GM23338 (cell line): ENCODE results near the gene MUC16. TPM values are rescaled to one million over a fixed set of nuclear protein-coding genes. Genes with fewer than 3 reads are reported as not detected.

Source experiments
- ATAC-seq: fragments of 200-7000 bp; cut with Tn5 transposase; 3 replicates; pipeline ENCODE4 v1.9.1; 2020
- DNase-seq: peaks from one replicate; pipeline ENCODE4 v3.0.0-alpha.2; 2015; ENCODE audit warnings: low spot score
- H2AFZ ChIP-seq: fragments of 200-600 bp; sonication (generic); 2 replicates; pipeline ENCODE4 v1.8.0; 2016; ENCODE audit warnings: antibody characterized with exemption, mild to moderate bottlenecking, moderate library complexity
- H3F3A ChIP-seq: fragments of 200-600 bp; sonication (generic); replicated peaks from 2 replicates; pipeline ENCODE4 v1.8.0; 2017; ENCODE audit warnings: antibody characterized with exemption, mixed run types, low read depth
- H3K27ac ChIP-seq: fragments of 200-600 bp; sonication (generic); 2 replicates; pipeline ENCODE4 v1.6.1; 2016; ENCODE audit warnings: low read depth
- H3K27me3 ChIP-seq: fragments of 200-600 bp; sonication (generic); 2 replicates; pipeline ENCODE4 v1.8.0; 2016; ENCODE audit warnings: mild to moderate bottlenecking, mixed run types, moderate library complexity; ENCODE audit not compliant: insufficient read depth
- H3K36me3 ChIP-seq: fragments of 200-600 bp; sonication (generic); 2 replicates; pipeline ENCODE4 v1.8.0; 2016; ENCODE audit warnings: mild to moderate bottlenecking; ENCODE audit not compliant: insufficient read depth
- H3K4me1 ChIP-seq: fragments of 200-600 bp; sonication (generic); 2 replicates; pipeline ENCODE4 v1.8.0; 2016; ENCODE audit warnings: mild to moderate bottlenecking, moderate library complexity; ENCODE audit not compliant: insufficient read depth
- H3K4me2 ChIP-seq: fragments of 200-600 bp; sonication (generic); 2 replicates; pipeline ENCODE4 v1.7.1; 2017; ENCODE audit warnings: mixed run types
- H3K4me3 ChIP-seq: fragments of 200-600 bp; sonication (generic); 2 replicates; pipeline ENCODE4 v1.6.1; 2016; ENCODE audit warnings: mixed run types
- H3K79me2 ChIP-seq: fragments of 200-600 bp; sonication (generic); replicated peaks from 2 replicates; pipeline ENCODE4 v1.8.0; 2017; ENCODE audit warnings: mild to moderate bottlenecking; ENCODE audit not compliant: insufficient read depth
- H3K9me2 ChIP-seq: fragments of 200-600 bp; sonication (generic); 2 replicates; pipeline ENCODE4 v1.8.0; 2017; ENCODE audit not compliant: insufficient read depth
- H4K20me1 ChIP-seq: fragments of 200-600 bp; sonication (generic); replicated peaks from 2 replicates; pipeline ENCODE4 v1.8.0; 2017; ENCODE audit warnings: mild to moderate bottlenecking; ENCODE audit not compliant: insufficient read depth
- H3K27ac Mint-ChIP-seq: 2 replicates; pipeline ENCODE4 v1.8.0; 2020; ENCODE audit warnings: inconsistent platforms, mild to moderate bottlenecking, moderate library complexity, mixed read lengths
- H3K27me3 Mint-ChIP-seq: 3 replicates; pipeline ENCODE4 v1.8.0; 2022; ENCODE audit warnings: low read depth, mild to moderate bottlenecking, moderate library complexity, mixed read lengths, inconsistent platforms; ENCODE audit not compliant: insufficient read depth, poor library complexity
- H3K36me3 Mint-ChIP-seq: 3 replicates; pipeline ENCODE4 v1.8.0; 2021; ENCODE audit warnings: low read depth, mild to moderate bottlenecking, inconsistent platforms, moderate library complexity, mixed read lengths
- H3K4me1 Mint-ChIP-seq: 3 replicates; pipeline ENCODE4 v1.8.0; 2020; ENCODE audit warnings: mild to moderate bottlenecking, inconsistent platforms, mixed read lengths
- H3K4me3 Mint-ChIP-seq: 3 replicates; pipeline ENCODE4 v1.8.0; 2021; ENCODE audit warnings: moderate library complexity, mild to moderate bottlenecking, inconsistent platforms, mixed read lengths
- H3K9me3 Mint-ChIP-seq: 3 replicates; pipeline ENCODE4 v1.8.0; 2020; ENCODE audit warnings: moderate library complexity, mild to moderate bottlenecking, inconsistent platforms, mixed read lengths
- CREB1 ChIP-seq: fragments of 250-450 bp; sonication (Bioruptor Pico); IDR thresholded peaks from 2 replicates; pipeline ENCODE4 v1.5.0; 2020; ENCODE audit warnings: low read depth, mild to moderate bottlenecking, moderate library complexity
- EZH2 ChIP-seq: fragments of 200-600 bp; sonication (generic); IDR thresholded peaks from one replicate; pipeline ENCODE4 v1.8.0; 2017; ENCODE audit warnings: antibody characterized with exemption, mild to moderate bottlenecking, low read depth; ENCODE audit not compliant: unreplicated experiment
- EZH2phosphoT487 ChIP-seq: fragments of 200-600 bp; sonication (generic); IDR thresholded peaks from one replicate; pipeline ENCODE4 v1.8.1; 2018; ENCODE audit warnings: antibody characterized with exemption; ENCODE audit not compliant: unreplicated experiment
- JUNB ChIP-seq: IDR thresholded peaks from one replicate; pipeline ENCODE4 v1.6.1; 2016; ENCODE audit warnings: antibody characterized with exemption; ENCODE audit not compliant: unreplicated experiment
- NANOG ChIP-seq: IDR thresholded peaks from 2 replicates; pipeline ENCODE4 v1.6.1; 2016; ENCODE audit warnings: antibody characterized with exemption, borderline replicate concordance
- POLR2AphosphoS5 ChIP-seq: IDR thresholded peaks from 2 replicates; pipeline ENCODE4 v1.6.1; 2016; ENCODE audit warnings: antibody characterized with exemption, low read depth
- STAT1 ChIP-seq: IDR thresholded peaks from one replicate; pipeline ENCODE4 v1.6.1; 2016; ENCODE audit warnings: antibody characterized with exemption; ENCODE audit not compliant: unreplicated experiment
- ZNF114 ChIP-seq: fragments of 250-450 bp; sonication (Bioruptor Pico); IDR thresholded peaks from 2 replicates; pipeline ENCODE4 v1.5.0; 2020; ENCODE audit warnings: mild to moderate bottlenecking, moderate library complexity
- ZNF331 ChIP-seq: fragments of 250-450 bp; sonication (Bioruptor Pico); IDR thresholded peaks from 2 replicates; pipeline ENCODE4 v1.5.0; 2020; ENCODE audit warnings: low read depth, mild to moderate bottlenecking, moderate library complexity
- polyA plus RNA-seq: library from polyadenylated mRNA; unstranded; fragments of >200 nt; fragmentation: Nextera tagmentation; extraction: Ambion mirVana; gene quantifications from 2 replicates; pipeline ENCODE4 v1.2.1, GENCODE V29; 2016
- total RNA-seq: library from RNA; depleted of rRNA; stranded (reverse); fragments of >200 nt; shearing (Covaris generic); gene quantifications from 2 replicates; pipeline ENCODE4 v1.2.3, GENCODE V29; 2014
- TF ChIP-seq, protein P1 (sequence below): IDR thresholded peaks from 2 replicates; pipeline ENCODE4 v1.6.1; 2016; ENCODE audit warnings: antibody characterized with exemption
- TF ChIP-seq, protein P2 (sequence below): IDR thresholded peaks from one replicate; pipeline ENCODE4 v1.6.1; 2018; ENCODE audit warnings: antibody characterized with exemption; ENCODE audit not compliant: unreplicated experiment
- TF ChIP-seq, protein P3 (sequence below), 2 experiments: fragments of 200-600 bp in 1 of 2; sonication (generic) in 1 of 2; conservative IDR thresholded peaks; 2 replicates each; pipeline versions ENCODE4 v1.5.1 to v1.6.1; 2016 to 2017; ENCODE audit warnings: antibody characterized with exemption in 2 of 2, low read depth in 2 of 2, mild to moderate bottlenecking in 2 of 2, moderate library complexity in 1 of 2
- TF ChIP-seq, protein P4 (sequence below): fragments of 250-450 bp; sonication (Bioruptor Pico); IDR thresholded peaks from 2 replicates; pipeline ENCODE4 v1.5.0; 2020; ENCODE audit warnings: mild to moderate bottlenecking, moderate library complexity

Gene MUC16
- total and polyA plus RNA-seq, 2 experiments from 2014 or later: 0.06 to 0.42 TPM

DNA sequence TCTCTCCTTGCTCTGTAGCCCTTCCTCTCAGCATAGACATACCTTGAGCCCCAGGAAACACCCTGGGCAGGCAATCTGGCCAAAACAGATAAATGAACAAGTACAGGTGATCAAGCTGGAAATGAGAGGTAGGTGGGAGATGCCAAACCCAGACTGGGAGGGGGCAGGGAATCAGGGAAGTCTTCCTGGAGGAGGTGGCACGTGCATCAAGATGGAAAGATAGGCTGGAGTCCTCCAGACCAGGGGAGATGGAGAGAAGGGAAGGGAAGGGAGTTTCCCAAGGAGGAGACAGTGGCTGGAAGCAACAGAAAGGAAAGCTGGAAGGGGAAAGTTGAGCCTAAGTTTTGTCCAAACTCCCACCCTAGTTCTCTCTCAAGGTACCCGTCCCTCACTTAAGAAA is 1.7 kb upstream of the MUC16 start:
- TF ChIP-seq NANOG (no peak), STAT1 (no peak), CREB1 (CRISPR knock-in tag) (no peak), ZNF331 (CRISPR knock-in tag) (no peak), JUNB (no peak), EZH2 (no peak), ZNF114 (no peak), POLR2AphosphoS5 (no peak), EZH2phosphoT487 (no peak)
- TF ChIP-seq, protein P1, sequence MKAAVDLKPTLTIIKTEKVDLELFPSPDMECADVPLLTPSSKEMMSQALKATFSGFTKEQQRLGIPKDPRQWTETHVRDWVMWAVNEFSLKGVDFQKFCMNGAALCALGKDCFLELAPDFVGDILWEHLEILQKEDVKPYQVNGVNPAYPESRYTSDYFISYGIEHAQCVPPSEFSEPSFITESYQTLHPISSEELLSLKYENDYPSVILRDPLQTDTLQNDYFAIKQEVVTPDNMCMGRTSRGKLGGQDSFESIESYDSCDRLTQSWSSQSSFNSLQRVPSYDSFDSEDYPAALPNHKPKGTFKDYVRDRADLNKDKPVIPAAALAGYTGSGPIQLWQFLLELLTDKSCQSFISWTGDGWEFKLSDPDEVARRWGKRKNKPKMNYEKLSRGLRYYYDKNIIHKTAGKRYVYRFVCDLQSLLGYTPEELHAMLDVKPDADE: no peak
- TF ChIP-seq, protein P2, sequence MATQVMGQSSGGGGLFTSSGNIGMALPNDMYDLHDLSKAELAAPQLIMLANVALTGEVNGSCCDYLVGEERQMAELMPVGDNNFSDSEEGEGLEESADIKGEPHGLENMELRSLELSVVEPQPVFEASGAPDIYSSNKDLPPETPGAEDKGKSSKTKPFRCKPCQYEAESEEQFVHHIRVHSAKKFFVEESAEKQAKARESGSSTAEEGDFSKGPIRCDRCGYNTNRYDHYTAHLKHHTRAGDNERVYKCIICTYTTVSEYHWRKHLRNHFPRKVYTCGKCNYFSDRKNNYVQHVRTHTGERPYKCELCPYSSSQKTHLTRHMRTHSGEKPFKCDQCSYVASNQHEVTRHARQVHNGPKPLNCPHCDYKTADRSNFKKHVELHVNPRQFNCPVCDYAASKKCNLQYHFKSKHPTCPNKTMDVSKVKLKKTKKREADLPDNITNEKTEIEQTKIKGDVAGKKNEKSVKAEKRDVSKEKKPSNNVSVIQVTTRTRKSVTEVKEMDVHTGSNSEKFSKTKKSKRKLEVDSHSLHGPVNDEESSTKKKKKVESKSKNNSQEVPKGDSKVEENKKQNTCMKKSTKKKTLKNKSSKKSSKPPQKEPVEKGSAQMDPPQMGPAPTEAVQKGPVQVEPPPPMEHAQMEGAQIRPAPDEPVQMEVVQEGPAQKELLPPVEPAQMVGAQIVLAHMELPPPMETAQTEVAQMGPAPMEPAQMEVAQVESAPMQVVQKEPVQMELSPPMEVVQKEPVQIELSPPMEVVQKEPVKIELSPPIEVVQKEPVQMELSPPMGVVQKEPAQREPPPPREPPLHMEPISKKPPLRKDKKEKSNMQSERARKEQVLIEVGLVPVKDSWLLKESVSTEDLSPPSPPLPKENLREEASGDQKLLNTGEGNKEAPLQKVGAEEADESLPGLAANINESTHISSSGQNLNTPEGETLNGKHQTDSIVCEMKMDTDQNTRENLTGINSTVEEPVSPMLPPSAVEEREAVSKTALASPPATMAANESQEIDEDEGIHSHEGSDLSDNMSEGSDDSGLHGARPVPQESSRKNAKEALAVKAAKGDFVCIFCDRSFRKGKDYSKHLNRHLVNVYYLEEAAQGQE: no peak
- TF ChIP-seq, protein P3, sequence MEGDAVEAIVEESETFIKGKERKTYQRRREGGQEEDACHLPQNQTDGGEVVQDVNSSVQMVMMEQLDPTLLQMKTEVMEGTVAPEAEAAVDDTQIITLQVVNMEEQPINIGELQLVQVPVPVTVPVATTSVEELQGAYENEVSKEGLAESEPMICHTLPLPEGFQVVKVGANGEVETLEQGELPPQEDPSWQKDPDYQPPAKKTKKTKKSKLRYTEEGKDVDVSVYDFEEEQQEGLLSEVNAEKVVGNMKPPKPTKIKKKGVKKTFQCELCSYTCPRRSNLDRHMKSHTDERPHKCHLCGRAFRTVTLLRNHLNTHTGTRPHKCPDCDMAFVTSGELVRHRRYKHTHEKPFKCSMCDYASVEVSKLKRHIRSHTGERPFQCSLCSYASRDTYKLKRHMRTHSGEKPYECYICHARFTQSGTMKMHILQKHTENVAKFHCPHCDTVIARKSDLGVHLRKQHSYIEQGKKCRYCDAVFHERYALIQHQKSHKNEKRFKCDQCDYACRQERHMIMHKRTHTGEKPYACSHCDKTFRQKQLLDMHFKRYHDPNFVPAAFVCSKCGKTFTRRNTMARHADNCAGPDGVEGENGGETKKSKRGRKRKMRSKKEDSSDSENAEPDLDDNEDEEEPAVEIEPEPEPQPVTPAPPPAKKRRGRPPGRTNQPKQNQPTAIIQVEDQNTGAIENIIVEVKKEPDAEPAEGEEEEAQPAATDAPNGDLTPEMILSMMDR (conservative IDR thresholded peaks at IDR 0.05; ENCODE audit: low read depth in 2 of 2): no peak
- TF ChIP-seq, protein P4, sequence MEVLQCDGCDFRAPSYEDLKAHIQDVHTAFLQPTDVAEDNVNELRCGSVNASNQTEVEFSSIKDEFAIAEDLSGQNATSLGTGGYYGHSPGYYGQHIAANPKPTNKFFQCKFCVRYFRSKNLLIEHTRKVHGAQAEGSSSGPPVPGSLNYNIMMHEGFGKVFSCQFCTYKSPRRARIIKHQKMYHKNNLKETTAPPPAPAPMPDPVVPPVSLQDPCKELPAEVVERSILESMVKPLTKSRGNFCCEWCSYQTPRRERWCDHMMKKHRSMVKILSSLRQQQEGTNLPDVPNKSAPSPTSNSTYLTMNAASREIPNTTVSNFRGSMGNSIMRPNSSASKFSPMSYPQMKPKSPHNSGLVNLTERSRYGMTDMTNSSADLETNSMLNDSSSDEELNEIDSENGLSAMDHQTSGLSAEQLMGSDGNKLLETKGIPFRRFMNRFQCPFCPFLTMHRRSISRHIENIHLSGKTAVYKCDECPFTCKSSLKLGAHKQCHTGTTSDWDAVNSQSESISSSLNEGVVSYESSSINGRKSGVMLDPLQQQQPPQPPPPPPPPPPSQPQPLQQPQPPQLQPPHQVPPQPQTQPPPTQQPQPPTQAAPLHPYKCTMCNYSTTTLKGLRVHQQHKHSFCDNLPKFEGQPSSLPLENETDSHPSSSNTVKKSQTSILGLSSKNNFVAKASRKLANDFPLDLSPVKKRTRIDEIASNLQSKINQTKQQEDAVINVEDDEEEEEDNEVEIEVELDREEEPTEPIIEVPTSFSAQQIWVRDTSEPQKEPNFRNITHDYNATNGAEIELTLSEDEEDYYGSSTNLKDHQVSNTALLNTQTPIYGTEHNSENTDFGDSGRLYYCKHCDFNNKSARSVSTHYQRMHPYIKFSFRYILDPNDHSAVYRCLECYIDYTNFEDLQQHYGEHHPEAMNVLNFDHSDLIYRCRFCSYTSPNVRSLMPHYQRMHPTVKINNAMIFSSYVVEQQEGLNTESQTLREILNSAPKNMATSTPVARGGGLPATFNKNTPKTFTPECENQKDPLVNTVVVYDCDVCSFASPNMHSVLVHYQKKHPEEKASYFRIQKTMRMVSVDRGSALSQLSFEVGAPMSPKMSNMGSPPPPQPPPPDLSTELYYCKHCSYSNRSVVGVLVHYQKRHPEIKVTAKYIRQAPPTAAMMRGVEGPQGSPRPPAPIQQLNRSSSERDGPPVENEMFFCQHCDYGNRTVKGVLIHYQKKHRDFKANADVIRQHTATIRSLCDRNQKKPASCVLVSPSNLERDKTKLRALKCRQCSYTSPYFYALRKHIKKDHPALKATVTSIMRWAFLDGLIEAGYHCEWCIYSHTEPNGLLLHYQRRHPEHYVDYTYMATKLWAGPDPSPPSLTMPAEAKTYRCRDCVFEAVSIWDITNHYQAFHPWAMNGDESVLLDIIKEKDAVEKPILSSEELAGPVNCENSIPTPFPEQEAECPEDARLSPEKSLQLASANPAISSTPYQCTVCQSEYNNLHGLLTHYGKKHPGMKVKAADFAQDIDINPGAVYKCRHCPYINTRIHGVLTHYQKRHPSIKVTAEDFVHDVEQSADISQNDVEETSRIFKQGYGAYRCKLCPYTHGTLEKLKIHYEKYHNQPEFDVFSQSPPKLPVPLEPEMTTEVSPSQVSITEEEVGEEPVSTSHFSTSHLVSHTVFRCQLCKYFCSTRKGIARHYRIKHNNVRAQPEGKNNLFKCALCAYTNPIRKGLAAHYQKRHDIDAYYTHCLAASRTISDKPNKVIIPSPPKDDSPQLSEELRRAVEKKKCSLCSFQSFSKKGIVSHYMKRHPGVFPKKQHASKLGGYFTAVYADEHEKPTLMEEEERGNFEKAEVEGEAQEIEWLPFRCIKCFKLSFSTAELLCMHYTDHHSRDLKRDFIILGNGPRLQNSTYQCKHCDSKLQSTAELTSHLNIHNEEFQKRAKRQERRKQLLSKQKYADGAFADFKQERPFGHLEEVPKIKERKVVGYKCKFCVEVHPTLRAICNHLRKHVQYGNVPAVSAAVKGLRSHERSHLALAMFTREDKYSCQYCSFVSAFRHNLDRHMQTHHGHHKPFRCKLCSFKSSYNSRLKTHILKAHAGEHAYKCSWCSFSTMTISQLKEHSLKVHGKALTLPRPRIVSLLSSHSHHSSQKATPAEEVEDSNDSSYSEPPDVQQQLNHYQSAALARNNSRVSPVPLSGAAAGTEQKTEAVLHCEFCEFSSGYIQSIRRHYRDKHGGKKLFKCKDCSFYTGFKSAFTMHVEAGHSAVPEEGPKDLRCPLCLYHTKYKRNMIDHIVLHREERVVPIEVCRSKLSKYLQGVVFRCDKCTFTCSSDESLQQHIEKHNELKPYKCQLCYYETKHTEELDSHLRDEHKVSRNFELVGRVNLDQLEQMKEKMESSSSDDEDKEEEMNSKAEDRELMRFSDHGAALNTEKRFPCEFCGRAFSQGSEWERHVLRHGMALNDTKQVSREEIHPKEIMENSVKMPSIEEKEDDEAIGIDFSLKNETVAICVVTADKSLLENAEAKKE: no peak
- H3F3A ChIP-seq: no peaks in the 10 kb centered on the region
- no peak for DNase-seq
- H2AFZ ChIP-seq: no peak overlapping the region
- H3K27ac ChIP-seq: no peak overlapping the region
- H3K27me3 Mint-ChIP-seq: peaks cover 5% of the 10 kb centered on the region
- H3K4me1 Mint-ChIP-seq: no peaks in the 10 kb centered on the region
- H3K27ac Mint-ChIP-seq: no peak overlapping the region
- H3K4me1 ChIP-seq: no peaks in the 10 kb centered on the region
- no peaks in the 10 kb centered on the region for H3K36me3 ChIP-seq
- H4K20me1 ChIP-seq: no peaks in the 10 kb centered on the region
- H3K27me3 ChIP-seq: no peaks in the 10 kb centered on the region
- no peak for ATAC-seq
- H3K36me3 Mint-ChIP-seq: peaks cover 47% of the 10 kb centered on the region
- H3K4me3 Mint-ChIP-seq: no peak overlapping the region
- no peak overlapping the region for H3K4me2 ChIP-seq
- H3K9me3 Mint-ChIP-seq: peaks cover 94% of the 10 kb centered on the region
- no peak overlapping the region for H3K4me3 ChIP-seq
- no peaks in the 10 kb centered on the region for H3K79me2 ChIP-seq
- H3K9me2 ChIP-seq: no peaks in the 10 kb centered on the region
